ENCODE measurements around the gene NEUROD4. TPM values are rescaled to one million over a fixed set of nuclear protein-coding genes. Genes with fewer than 3 reads are reported as not detected.

The NEUROD4 gene
- total RNA-seq, 2 experiments from 2014 or later: not detected

- H4K20me1 ChIP-seq (ENCODE audit: insufficient read depth, low read length): no peaks in the 10 kb centered on the region
- no peak for TF ChIP-seq CTCF (conservative IDR thresholded peaks at IDR 0.05; ENCODE audit: low read length)
- no peak for TF ChIP-seq EZH2phosphoT487 (IDR thresholded peaks at IDR 0.05; ENCODE audit: borderline replicate concordance, low read depth, low read length)
- no peak overlapping the region for H2AFZ ChIP-seq (ENCODE audit: low read length)
- H3K9me2 ChIP-seq (ENCODE audit: insufficient read depth, low read length): no peaks in the 10 kb centered on the region
- H3K4me2 ChIP-seq (ENCODE audit: low read length): no peak overlapping the region
- H3K27ac ChIP-seq (ENCODE audit: low read depth, low read length, poor library complexity, severe bottlenecking): no peak overlapping the region
- no TSS peak for BruUV-seq (replicated peaks)
- H3K9me3 ChIP-seq (ENCODE audit: low read length): no peaks in the 10 kb centered on the region
- no peak overlapping the region for H3K4me3 ChIP-seq (ENCODE audit: low read depth, low read length, poor library complexity, severe bottlenecking)
- peaks cover 8% of the 10 kb centered on the region for H3K4me1 ChIP-seq (ENCODE audit: insufficient read depth, low read length, poor library complexity, severe bottlenecking)
- intact Hi-C loops (cut with micrococcal nuclease; ENCODE audit: unreplicated experiment): no loop called here
- ChIA-PET POLR2A (interaction anchor here (0.5 to 1.2 kb wide), 2 partner anchors 8 to 614 kb away, joined by 3 to 4 read pairs; no protein-coding TSS in a partner anchor), CTCF (ENCODE audit: unreplicated experiment) (no interaction called here)
- H3K79me2 ChIP-seq (ENCODE audit: insufficient read depth, low read depth, low read length): no peaks in the 10 kb centered on the region
- H3K36me3 ChIP-seq (ENCODE audit: insufficient read depth, low read length): no peaks in the 10 kb centered on the region
- no peak for DNase-seq (ENCODE audit: low spot score)
Measured at GRCh38 chr12:55041345-55042055, 21.7 kb downstream of the NEUROD4 start.

- intact Hi-C loops (cut with micrococcal nuclease; ENCODE audit: unreplicated experiment): no loop called here
Measured at GRCh38 chr12:55043542-55043941, 23.8 kb downstream of the NEUROD4 start.

More at GRCh38 chr12:55043542-55043941, 23.8 kb downstream of the NEUROD4 start:
- no peaks in the 10 kb centered on the region for H3K9me2 ChIP-seq (ENCODE audit: insufficient read depth, low read length)
- no peak overlapping the region for H3K4me3 ChIP-seq (ENCODE audit: low read depth, low read length, poor library complexity, severe bottlenecking)
- H3K4me1 ChIP-seq (ENCODE audit: insufficient read depth, low read length, poor library complexity, severe bottlenecking): no peaks in the 10 kb centered on the region
- H3K4me2 ChIP-seq (ENCODE audit: low read length): no peak overlapping the region
- H3K36me3 ChIP-seq (ENCODE audit: insufficient read depth, low read length): no peaks in the 10 kb centered on the region
- POLR2A ChIA-PET: interaction anchor here (0.8 kb wide), 1 partner anchor 12 kb away, joined by 3 read pairs; no protein-coding TSS in a partner anchor
- H4K20me1 ChIP-seq (ENCODE audit: insufficient read depth, low read length): no peaks in the 10 kb centered on the region
- no peak overlapping the region for H2AFZ ChIP-seq (ENCODE audit: low read length)
- no peaks in the 10 kb centered on the region for H3K9me3 ChIP-seq (ENCODE audit: low read length)
- no TSS peak for BruUV-seq (replicated peaks)
- DNase-seq (ENCODE audit: low spot score): no peak
- CTCF ChIA-PET (ENCODE audit: unreplicated experiment): no interaction called here
- TF ChIP-seq EZH2phosphoT487 (IDR thresholded peaks at IDR 0.05; ENCODE audit: borderline replicate concordance, low read depth, low read length) (no peak), CTCF (conservative IDR thresholded peaks at IDR 0.05; ENCODE audit: low read length) (no peak)
- no peaks in the 10 kb centered on the region for H3K79me2 ChIP-seq (ENCODE audit: insufficient read depth, low read depth, low read length)
- no peak overlapping the region for H3K27ac ChIP-seq (ENCODE audit: low read depth, low read length, poor library complexity, severe bottlenecking)
